Measurements from ENCODE around the gene USF2.

The USF2 gene

GRCh38 chr19:35300339-35300649 lies 31.5 kb downstream of the USF2 start:
- H3K9me3 ChIP-seq (ENCODE audit: control insufficient read depth, low read length), result no peaks in the 10 kb centered on the region
- no peaks in the 10 kb centered on the region for H3K27me3 ChIP-seq (replicated peaks; ENCODE audit: control insufficient read depth, insufficient read depth, low read length, poor library complexity, severe bottlenecking)
- no peaks in the 10 kb centered on the region for H3K36me3 ChIP-seq (ENCODE audit: control insufficient read depth, insufficient read depth, low read length)
- H3K4me3 ChIP-seq (ENCODE audit: insufficient read depth, low read depth, low read length, poor library complexity, severe bottlenecking), result no peak overlapping the region
- no peak for DNase-seq
- peaks cover 8% of the 10 kb centered on the region for H3K4me1 ChIP-seq (ENCODE audit: control insufficient read depth, insufficient read depth, low read length, poor library complexity, severe bottlenecking)
- no peak overlapping the region for H3K27ac ChIP-seq (ENCODE audit: insufficient read depth, low read length, poor library complexity, severe bottlenecking)

DNA sequence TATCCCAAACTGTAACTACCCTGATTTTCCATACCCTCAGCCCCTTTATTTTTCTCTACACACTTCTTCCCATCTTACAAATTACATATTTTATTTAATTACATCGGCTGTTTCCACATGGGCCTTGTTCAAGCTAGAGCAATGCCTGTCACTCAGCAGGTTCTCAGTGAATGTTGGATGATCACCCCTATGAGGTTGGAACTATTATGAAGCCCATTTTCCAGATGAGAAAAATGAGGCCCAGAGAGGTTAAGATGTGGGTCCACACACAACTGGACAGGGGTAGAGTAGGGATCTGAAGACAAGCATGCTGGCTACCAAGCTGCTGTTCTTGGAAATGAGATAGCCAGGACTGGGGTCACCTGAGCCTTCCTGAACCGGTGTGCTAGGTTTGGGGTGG lies 33.2 kb downstream of the USF2 start:
- Histone ChIP-seq H3K36me3 (ENCODE audit: control insufficient read depth, insufficient read depth, low read length) (no peaks in the 10 kb centered on the region), H3K27me3 (replicated peaks; ENCODE audit: control insufficient read depth, insufficient read depth, low read length, poor library complexity, severe bottlenecking) (no peaks in the 10 kb centered on the region), H3K4me3 (ENCODE audit: insufficient read depth, low read depth, low read length, poor library complexity, severe bottlenecking) (no peak overlapping the region), H3K9me3 (ENCODE audit: control insufficient read depth, low read length) (no peaks in the 10 kb centered on the region), H3K27ac (ENCODE audit: insufficient read depth, low read length, poor library complexity, severe bottlenecking) (no peak overlapping the region), H3K4me1 (ENCODE audit: control insufficient read depth, insufficient read depth, low read length, poor library complexity, severe bottlenecking) (no peaks in the 10 kb centered on the region)
- no peak for DNase-seq

- Histone ChIP-seq H3K36me3 (ENCODE audit: control insufficient read depth, insufficient read depth, low read length) (no peaks in the 10 kb centered on the region), H3K27me3 (replicated peaks; ENCODE audit: control insufficient read depth, insufficient read depth, low read length, poor library complexity, severe bottlenecking) (no peaks in the 10 kb centered on the region), H3K4me3 (ENCODE audit: insufficient read depth, low read depth, low read length, poor library complexity, severe bottlenecking) (no peak overlapping the region), H3K27ac (ENCODE audit: insufficient read depth, low read length, poor library complexity, severe bottlenecking) (no peak overlapping the region), H3K4me1 (ENCODE audit: control insufficient read depth, insufficient read depth, low read length, poor library complexity, severe bottlenecking) (no peaks in the 10 kb centered on the region), H3K9me3 (ENCODE audit: control insufficient read depth, low read length) (no peaks in the 10 kb centered on the region)
- DNase-seq, result no peak
Measured at GRCh38 chr19:35302446-35302845, 33.7 kb downstream of the USF2 start.

GRCh38 chr19:35303357-35303915 lies 34.7 kb downstream of the USF2 start:
- Histone ChIP-seq H3K27me3 (replicated peaks; ENCODE audit: control insufficient read depth, insufficient read depth, low read length, poor library complexity, severe bottlenecking) (no peaks in the 10 kb centered on the region), H3K4me1 (ENCODE audit: control insufficient read depth, insufficient read depth, low read length, poor library complexity, severe bottlenecking) (no peaks in the 10 kb centered on the region), H3K4me3 (ENCODE audit: insufficient read depth, low read depth, low read length, poor library complexity, severe bottlenecking) (no peak overlapping the region), H3K36me3 (ENCODE audit: control insufficient read depth, insufficient read depth, low read length) (no peaks in the 10 kb centered on the region), H3K27ac (ENCODE audit: insufficient read depth, low read length, poor library complexity, severe bottlenecking) (no peak overlapping the region), H3K9me3 (ENCODE audit: control insufficient read depth, low read length) (no peaks in the 10 kb centered on the region)
- no peak for DNase-seq

DNA sequence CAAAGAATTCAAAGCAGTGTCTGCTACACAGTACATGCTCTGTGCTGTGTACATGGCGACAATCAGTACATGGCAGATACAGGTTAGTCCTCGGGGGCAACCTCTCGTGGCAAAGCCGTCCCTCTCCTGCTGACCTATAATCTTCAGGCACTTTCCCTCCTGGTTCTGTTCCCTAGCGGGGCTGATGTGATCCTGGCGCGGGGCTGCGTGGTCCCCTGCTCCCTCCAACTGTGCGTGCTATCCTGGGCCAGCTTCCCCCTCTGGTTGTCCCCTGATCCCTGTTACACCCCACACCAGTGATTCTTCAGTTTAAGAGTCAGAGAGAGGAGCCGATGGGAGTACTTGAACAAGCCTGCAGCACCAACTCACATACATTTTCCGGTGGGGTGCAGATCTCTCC lies 35.3 kb downstream of the USF2 start:
- Histone ChIP-seq H3K4me1 (ENCODE audit: control insufficient read depth, insufficient read depth, low read length, poor library complexity, severe bottlenecking) (no peaks in the 10 kb centered on the region), H3K36me3 (ENCODE audit: control insufficient read depth, insufficient read depth, low read length) (no peaks in the 10 kb centered on the region), H3K9me3 (ENCODE audit: control insufficient read depth, low read length) (no peaks in the 10 kb centered on the region), H3K27me3 (replicated peaks; ENCODE audit: control insufficient read depth, insufficient read depth, low read length, poor library complexity, severe bottlenecking) (no peaks in the 10 kb centered on the region), H3K4me3 (ENCODE audit: insufficient read depth, low read depth, low read length, poor library complexity, severe bottlenecking) (no peak overlapping the region), H3K27ac (ENCODE audit: insufficient read depth, low read length, poor library complexity, severe bottlenecking) (no peak overlapping the region)
- DNase-seq, result no peak

DNA sequence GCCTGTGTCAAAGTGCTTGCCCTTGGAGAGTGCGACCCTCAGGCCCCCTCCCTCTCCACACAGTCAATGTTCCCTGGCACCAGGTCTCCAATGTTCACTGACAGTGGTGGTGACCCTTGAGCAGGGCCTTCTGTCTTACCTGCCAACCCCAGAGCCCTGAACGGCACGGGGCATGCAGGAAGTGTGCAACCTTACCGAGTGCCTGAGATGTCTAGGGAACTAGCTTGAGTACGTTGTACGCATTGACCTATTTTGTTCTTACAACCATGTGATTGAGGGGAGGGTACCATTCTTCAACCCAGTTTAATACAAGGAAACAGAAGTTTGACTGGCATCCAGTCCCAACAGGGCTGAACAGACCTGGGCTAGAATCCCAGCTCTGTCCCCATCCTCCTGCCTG lies 36.4 kb downstream of the USF2 start:
- Histone ChIP-seq H3K27ac (ENCODE audit: insufficient read depth, low read length, poor library complexity, severe bottlenecking) (no peak overlapping the region), H3K4me1 (ENCODE audit: control insufficient read depth, insufficient read depth, low read length, poor library complexity, severe bottlenecking) (no peaks in the 10 kb centered on the region), H3K9me3 (ENCODE audit: control insufficient read depth, low read length) (no peaks in the 10 kb centered on the region), H3K36me3 (ENCODE audit: control insufficient read depth, insufficient read depth, low read length) (no peaks in the 10 kb centered on the region), H3K27me3 (replicated peaks; ENCODE audit: control insufficient read depth, insufficient read depth, low read length, poor library complexity, severe bottlenecking) (no peaks in the 10 kb centered on the region), H3K4me3 (ENCODE audit: insufficient read depth, low read depth, low read length, poor library complexity, severe bottlenecking) (no peak overlapping the region)
- no peak for DNase-seq

- Histone ChIP-seq H3K27ac (ENCODE audit: insufficient read depth, low read length, poor library complexity, severe bottlenecking) (no peak overlapping the region), H3K4me1 (ENCODE audit: control insufficient read depth, insufficient read depth, low read length, poor library complexity, severe bottlenecking) (no peaks in the 10 kb centered on the region), H3K27me3 (replicated peaks; ENCODE audit: control insufficient read depth, insufficient read depth, low read length, poor library complexity, severe bottlenecking) (no peaks in the 10 kb centered on the region), H3K9me3 (ENCODE audit: control insufficient read depth, low read length) (no peaks in the 10 kb centered on the region), H3K4me3 (ENCODE audit: insufficient read depth, low read depth, low read length, poor library complexity, severe bottlenecking) (no peak overlapping the region), H3K36me3 (ENCODE audit: control insufficient read depth, insufficient read depth, low read length) (no peaks in the 10 kb centered on the region)
- no peak for DNase-seq
Measured at GRCh38 chr19:35306473-35307246, 37.9 kb downstream of the USF2 start.

- no peak for DNase-seq
- no peak overlapping the region for H3K27ac ChIP-seq (ENCODE audit: insufficient read depth, low read length, poor library complexity, severe bottlenecking)
- no peaks in the 10 kb centered on the region for H3K9me3 ChIP-seq (ENCODE audit: control insufficient read depth, low read length)
- no peaks in the 10 kb centered on the region for H3K4me1 ChIP-seq (ENCODE audit: control insufficient read depth, insufficient read depth, low read length, poor library complexity, severe bottlenecking)
- no peak overlapping the region for H3K4me3 ChIP-seq (ENCODE audit: insufficient read depth, low read depth, low read length, poor library complexity, severe bottlenecking)
- no peaks in the 10 kb centered on the region for H3K36me3 ChIP-seq (ENCODE audit: control insufficient read depth, insufficient read depth, low read length)
- no peaks in the 10 kb centered on the region for H3K27me3 ChIP-seq (replicated peaks; ENCODE audit: control insufficient read depth, insufficient read depth, low read length, poor library complexity, severe bottlenecking)
Measured at GRCh38 chr19:35307931-35308330, 39.2 kb downstream of the USF2 start.

DNA sequence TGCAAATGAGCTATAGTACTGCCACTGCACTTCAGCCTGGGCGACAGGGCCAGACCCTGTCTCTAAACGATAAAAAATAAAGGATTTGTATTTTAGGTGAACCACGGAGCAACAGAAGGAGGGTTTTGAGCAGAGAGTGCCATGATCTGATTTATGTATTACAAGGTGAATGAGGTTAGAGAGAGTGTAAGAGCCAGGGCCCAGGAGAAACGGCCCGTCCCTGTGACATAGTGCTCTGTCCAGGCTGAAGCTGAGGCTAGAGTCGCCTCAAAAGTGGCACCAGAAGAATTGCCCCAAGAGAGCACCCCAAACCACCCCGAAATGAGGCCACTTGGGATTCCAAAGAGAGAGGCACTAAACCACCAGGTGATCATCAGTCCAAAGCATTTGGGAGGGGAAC lies 40.1 kb downstream of the USF2 start:
- Histone ChIP-seq H3K27me3 (replicated peaks; ENCODE audit: control insufficient read depth, insufficient read depth, low read length, poor library complexity, severe bottlenecking) (no peaks in the 10 kb centered on the region), H3K4me3 (ENCODE audit: insufficient read depth, low read depth, low read length, poor library complexity, severe bottlenecking) (no peak overlapping the region), H3K36me3 (ENCODE audit: control insufficient read depth, insufficient read depth, low read length) (no peaks in the 10 kb centered on the region), H3K27ac (ENCODE audit: insufficient read depth, low read length, poor library complexity, severe bottlenecking) (no peak overlapping the region), H3K4me1 (ENCODE audit: control insufficient read depth, insufficient read depth, low read length, poor library complexity, severe bottlenecking) (no peaks in the 10 kb centered on the region), H3K9me3 (ENCODE audit: control insufficient read depth, low read length) (no peaks in the 10 kb centered on the region)
- DNase-seq, result no peak

DNA sequence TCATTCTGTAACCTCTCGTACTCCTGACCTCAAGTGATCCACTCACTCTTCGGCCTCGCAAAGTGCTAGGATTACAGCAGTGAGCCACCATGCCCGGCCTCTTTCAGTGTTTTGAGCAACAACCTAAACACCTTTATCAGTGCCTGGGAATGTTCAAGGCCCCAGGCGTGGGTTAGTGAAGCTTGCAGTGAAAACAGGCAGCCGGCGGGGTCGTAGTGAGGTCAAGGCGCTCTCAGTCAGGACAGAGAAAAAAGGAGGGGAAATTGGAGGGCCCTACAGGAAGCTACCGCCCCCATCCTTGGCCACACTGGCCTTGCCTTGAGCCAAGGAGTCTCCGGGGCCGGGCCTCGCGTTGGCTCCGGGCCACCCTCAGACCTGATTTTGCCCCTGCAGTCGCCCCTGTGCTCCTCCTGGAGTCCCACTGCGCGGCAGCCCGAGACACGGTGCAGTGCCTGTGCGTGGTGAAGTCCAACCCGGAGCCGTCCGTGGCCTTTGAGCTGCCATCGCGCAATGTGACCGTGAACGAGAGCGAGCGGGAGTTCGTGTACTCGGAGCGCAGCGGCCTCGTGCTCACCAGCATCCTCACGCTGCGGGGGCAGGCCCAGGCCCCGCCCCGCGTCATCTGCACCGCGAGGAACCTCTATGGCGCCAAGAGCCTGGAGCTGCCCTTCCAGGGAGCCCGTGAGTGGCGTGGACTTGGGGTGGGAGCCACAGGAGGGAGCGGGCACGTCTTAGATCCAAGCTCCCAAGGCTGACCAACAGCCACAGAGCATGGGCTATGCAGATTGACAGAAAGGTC lies 40.9 kb downstream of the USF2 start:
- no peak overlapping the region for H3K27ac ChIP-seq (ENCODE audit: insufficient read depth, low read length, poor library complexity, severe bottlenecking)
- H3K4me3 ChIP-seq (ENCODE audit: insufficient read depth, low read depth, low read length, poor library complexity, severe bottlenecking), result no peak overlapping the region
- H3K36me3 ChIP-seq (ENCODE audit: control insufficient read depth, insufficient read depth, low read length), result no peaks in the 10 kb centered on the region
- no peak for DNase-seq
- no peaks in the 10 kb centered on the region for H3K4me1 ChIP-seq (ENCODE audit: control insufficient read depth, insufficient read depth, low read length, poor library complexity, severe bottlenecking)
- H3K27me3 ChIP-seq (replicated peaks; ENCODE audit: control insufficient read depth, insufficient read depth, low read length, poor library complexity, severe bottlenecking), result no peaks in the 10 kb centered on the region
- no peaks in the 10 kb centered on the region for H3K9me3 ChIP-seq (ENCODE audit: control insufficient read depth, low read length)
